HL-60/S4 treated with phorbol 12-myristate 13-acetate at 8.2 ng/mL for 4 days and 3 days (cell line): ENCODE measurements around the gene HADH.

Experiments used
- in situ Hi-C: fragments of 300-500 bp; cut with MboI; formaldehyde crosslinking; loops from 2 replicates; pipeline ENCODE4 v1.15.0; 2022; ENCODE audit warnings: low sequenced_read_pairs

Gene HADH

DNA sequence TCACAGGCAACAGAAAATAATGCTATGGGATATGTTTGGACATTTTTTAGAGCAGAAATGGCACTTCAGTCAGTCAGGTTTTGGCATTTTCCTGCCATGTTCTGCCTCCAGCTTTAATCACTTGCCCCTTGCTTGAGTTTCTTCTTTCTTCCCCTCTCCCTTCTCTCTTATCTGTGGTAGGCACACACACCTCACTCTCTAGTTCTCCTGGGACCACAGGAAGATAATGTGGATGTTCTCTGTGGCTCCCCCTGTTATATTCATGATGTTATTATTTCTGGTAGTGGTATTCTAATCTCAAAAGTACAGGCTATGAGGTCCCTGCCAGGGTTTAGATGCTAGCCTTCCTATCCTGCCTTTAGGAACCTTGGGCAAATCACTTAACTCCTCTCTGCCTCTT lies 5.2 kb downstream of the HADH start:
- in situ Hi-C loops, result no loop called here

- in situ Hi-C loops, result no loop called here
Measured at GRCh38 chr4:107996949-107997788, 7.5 kb downstream of the HADH start.

DNA sequence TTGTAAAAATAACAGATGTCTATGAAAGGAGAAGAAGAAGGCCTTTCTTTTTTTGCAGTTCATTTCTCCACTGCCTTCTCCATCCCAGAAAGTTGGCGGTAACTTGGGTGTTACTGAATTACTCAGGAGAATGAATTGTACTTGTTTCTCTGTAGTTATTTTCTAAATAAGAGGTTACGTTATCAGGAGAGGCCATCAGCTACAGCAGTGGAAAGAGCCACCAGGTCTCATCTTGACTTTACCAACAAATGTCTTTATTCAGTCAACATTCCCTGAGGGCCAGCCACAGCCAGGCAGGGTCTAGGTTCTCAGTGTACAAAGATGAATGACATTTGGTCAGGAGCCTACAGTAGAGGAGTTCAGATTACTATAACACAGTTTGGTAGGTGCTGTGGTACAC lies 8.1 kb downstream of the HADH start:
- in situ Hi-C loops, result no loop called here

- in situ Hi-C loops, result loop anchor here (25.0 kb wide), 1 partner anchor 562 kb away; no protein-coding TSS in a partner anchor
Measured at GRCh38 chr4:107999932-108000539, 10.3 kb downstream of the HADH start.

DNA sequence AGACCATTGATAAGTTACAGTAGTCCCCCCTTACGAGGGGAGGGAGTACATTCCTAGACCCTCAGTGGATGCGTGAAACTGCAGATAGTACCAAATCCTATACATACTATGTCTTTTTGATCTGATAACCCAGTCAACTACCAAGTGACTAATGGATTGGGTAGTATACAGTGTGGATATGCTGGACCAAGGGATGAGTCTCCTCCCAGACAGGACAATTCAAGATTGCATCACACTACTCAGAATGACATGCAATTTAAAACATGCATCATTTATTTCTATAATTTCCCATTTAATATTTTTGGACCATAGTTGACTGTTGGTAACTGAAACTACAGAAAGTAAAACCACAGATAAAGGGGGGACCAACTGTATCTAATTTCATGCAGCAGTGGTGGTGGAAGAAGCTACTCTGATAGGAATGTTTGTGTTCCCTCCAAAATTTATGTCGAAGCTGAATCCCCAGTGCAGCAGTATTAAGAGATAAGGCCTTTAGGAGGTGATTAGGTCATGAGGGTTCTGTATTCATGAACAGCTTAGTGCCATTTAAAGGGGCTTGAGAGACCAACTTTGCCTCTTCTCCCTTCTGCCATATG lies 11.9 kb downstream of the HADH start:
- in situ Hi-C loops, result loop anchor here (25.0 kb wide), 1 partner anchor 561 kb away; no protein-coding TSS in a partner anchor

DNA sequence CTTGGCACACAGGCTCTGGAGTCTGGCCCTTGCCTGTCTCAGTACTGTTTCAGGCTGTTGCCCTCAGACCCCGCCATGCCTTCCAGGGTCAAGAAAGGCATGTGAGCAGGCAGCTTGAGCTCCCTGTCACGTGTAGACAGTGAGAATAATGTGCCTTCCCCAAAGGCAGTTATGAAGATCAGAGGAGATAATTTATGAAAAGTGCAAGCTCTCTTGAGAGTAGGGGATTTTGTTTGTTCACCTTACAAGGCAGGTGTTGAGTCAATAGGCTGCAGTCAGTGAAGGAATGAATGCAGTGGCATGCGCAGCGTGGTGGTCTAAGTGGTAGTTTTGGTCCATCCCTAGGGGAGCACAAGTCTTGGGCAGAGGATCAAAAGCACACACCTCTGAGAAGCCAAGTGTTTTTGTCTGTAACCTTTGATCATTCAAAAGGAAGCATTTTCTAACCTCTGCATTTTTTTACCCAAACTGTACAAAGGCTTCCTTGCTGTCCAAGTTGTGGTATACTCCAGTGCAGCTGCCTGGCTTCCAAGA lies 14.4 kb downstream of the HADH start:
- in situ Hi-C loops, result loop anchor here (25.0 kb wide), 1 partner anchor 558 kb away; no protein-coding TSS in a partner anchor

DNA sequence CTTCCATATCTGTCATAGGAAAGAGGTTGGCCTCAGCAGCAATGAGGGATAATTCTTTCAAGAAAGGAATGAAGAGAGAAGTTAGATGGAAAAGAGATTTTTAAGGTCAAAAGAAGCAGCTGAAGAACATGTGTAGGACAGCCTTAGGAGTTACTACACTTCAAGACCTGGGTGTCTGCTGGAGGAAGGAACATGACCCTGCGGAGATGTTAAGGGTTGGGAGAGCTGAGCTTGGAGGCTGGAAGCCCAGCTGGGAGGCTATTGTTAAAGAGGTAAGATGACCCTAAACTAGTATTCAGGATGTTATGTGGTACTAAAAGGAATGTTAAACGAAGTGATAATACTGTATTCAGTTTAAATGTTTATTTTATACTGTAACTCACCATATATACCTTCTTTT lies 15.0 kb downstream of the HADH start:
- in situ Hi-C loops, result loop anchor here (25.0 kb wide), 1 partner anchor 558 kb away; no protein-coding TSS in a partner anchor

GRCh38 chr4:108005807-108006206 lies 16.1 kb downstream of the HADH start:
- in situ Hi-C loops, result loop anchor here (25.0 kb wide), 1 partner anchor 556 kb away; no protein-coding TSS in a partner anchor

- in situ Hi-C loops, result loop anchor here (25.0 kb wide), 1 partner anchor 556 kb away; no protein-coding TSS in a partner anchor
Measured at GRCh38 chr4:108006361-108006760, 16.7 kb downstream of the HADH start.

- in situ Hi-C loops, result loop anchor here (25.0 kb wide), 1 partner anchor 554 kb away; no protein-coding TSS in a partner anchor
Measured at GRCh38 chr4:108007984-108008383, 18.3 kb downstream of the HADH start.

DNA sequence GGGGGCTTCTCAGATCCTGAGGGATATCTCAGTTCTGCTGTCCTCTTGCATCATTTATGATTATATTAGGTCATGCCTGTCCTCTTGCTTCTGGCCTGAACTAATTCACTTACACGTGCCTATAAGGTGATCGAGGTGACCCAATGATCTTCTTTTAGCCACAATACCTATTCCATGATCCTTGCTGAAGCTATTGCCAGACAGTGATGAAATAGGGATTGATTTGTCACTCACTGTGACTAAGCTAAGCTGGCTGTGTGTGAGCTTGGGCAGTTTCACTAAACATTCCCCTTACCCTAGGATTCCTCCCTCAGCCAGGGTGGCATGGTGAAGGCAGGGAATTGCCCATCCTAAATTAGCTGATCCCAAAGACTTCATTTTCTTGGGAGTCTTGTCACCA lies 19.0 kb downstream of the HADH start:
- in situ Hi-C loops, result loop anchor here (25.0 kb wide), 1 partner anchor 554 kb away; no protein-coding TSS in a partner anchor

- in situ Hi-C loops, result loop anchor here (25.0 kb wide), 1 partner anchor 552 kb away; no protein-coding TSS in a partner anchor
Measured at GRCh38 chr4:108010167-108010566, 20.5 kb downstream of the HADH start.

GRCh38 chr4:108012382-108012781 lies 22.7 kb downstream of the HADH start:
- in situ Hi-C loops, result loop anchor here (25.0 kb wide), 1 partner anchor 550 kb away; no protein-coding TSS in a partner anchor

- in situ Hi-C loops, result loop anchor here (25.0 kb wide), 1 partner anchor 549 kb away; no protein-coding TSS in a partner anchor
Measured at GRCh38 chr4:108013327-108013726, 23.6 kb downstream of the HADH start.

DNA sequence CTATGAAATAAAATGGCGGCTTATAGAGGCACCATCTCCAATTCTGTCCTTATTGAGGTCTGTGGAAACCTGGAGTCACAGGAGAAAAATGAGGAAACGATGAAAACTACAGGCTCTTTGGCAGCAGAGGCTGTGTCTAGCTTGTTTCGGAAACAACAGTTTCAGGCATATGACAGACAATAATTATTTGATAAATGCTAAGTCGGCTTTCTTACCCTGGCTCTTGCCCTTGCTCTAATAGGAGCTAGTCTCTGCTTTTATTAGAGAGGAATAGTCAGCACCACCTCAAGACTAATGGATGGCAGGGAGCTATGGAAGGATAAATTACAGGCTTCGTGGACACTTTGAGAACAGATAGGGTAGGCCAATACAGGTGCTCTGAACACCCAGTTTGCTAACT lies 24.3 kb downstream of the HADH start:
- in situ Hi-C loops, result loop anchor here (25.0 kb wide), 1 partner anchor 548 kb away; no protein-coding TSS in a partner anchor

DNA sequence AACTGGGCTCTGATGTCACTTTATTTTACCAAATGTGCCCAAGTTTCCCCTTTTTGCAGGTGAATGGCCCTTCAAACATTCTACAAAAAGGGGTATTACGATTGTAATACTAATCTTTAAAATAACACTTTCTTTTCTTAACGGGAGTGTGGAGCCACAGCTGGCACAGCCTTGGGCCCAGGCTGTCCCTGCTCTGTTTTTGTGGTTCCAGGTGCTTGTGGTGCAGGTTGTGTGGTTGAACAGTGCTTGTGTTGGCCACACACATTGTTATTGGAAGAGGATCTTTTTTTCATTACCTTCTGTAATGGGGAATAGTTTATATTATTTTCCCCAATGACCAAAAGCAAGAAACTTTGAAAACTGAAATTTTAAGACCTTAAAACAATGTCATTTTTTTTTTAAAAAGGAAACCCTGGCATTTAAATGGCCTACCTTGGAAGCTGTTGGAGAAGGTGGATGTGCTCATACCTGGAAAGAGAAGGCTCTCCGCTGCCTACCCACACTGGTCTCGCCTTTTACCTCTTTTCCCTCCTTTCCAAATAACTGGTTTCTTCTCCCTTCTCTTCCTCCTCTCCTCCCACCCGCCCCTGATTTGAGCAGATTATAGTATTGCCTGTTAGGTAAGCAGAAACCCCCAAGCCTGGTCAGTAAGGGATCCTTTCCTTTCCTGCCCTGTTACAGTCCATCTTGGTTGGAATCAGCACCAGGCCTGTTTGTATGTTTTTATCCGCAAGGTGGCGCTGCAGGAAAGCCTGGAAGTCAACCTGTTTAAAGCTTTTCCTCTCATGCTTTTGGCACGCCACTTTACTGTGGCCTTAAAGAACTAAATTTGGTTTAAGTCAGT lies 28.6 kb downstream of the HADH start:
- in situ Hi-C loops, result loop anchor here (25.0 kb wide), 1 partner anchor 544 kb away; no protein-coding TSS in a partner anchor

GRCh38 chr4:108018884-108019187 lies 29.1 kb downstream of the HADH start:
- in situ Hi-C loops, result loop anchor here (25.0 kb wide), 1 partner anchor 543 kb away; no protein-coding TSS in a partner anchor

DNA sequence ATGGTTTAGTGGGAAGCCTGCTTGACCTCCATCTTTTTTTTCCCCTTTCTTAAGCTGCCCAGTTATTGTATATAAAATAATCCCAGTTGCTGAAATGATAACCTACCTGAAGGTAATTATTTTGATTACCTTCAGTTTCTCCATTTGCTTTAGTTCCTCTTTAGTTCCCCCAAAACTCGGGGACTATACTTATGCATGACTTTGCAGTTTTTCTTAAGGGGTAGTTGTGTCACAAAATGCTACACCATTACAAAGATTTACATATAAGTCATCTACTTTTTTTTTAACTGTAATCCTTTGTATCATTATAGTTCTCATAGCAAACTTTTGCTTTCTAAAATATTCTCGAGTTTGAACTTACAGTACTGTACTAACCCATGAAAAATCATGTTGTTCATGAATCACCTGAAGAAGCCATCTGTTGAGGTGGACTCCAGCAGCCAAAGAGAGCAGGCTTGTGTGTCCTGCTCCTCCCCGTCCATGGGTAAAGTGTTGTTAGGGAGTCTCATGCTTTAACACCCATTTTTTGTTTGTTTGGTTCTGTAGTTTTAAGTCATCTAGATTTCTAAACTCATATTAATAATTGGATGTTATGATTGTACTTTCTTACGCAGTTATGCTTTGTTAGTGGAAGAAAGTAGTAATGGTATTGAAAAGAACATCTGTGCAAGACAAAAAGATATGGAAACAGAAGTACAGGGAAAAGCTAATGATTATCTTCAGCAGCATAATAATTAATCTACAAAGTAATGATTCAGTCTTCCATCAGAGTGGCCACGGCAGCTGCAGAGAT lies 34.6 kb downstream of the HADH start:
- in situ Hi-C loops, result loop anchor here (25.0 kb wide), 1 partner anchor 538 kb away; no protein-coding TSS in a partner anchor

DNA sequence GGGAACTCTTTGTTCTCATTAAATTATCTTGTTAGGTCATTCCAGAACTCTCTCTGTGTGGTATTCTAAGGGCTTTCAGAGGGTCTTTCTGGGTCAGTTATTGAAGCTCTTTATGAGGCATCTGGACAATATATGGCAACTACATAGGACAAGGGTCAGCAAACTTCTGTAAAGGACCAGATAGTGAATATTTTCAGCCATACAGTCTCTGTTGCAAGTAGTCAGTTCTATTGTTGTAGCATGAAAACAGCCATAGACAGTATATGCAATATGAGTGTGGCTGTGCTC lies 35.1 kb downstream of the HADH start:
- in situ Hi-C loops, result loop anchor here (25.0 kb wide), 1 partner anchor 537 kb away; no protein-coding TSS in a partner anchor
